Measurements from ENCODE around the gene UBE2B. TPM values are rescaled to one million over a fixed set of nuclear protein-coding genes. Genes with fewer than 3 reads are reported as not detected.

UBE2B gene
- total and polyA plus RNA-seq, 7 donors: 146 to 296 (median 210) TPM

DNA sequence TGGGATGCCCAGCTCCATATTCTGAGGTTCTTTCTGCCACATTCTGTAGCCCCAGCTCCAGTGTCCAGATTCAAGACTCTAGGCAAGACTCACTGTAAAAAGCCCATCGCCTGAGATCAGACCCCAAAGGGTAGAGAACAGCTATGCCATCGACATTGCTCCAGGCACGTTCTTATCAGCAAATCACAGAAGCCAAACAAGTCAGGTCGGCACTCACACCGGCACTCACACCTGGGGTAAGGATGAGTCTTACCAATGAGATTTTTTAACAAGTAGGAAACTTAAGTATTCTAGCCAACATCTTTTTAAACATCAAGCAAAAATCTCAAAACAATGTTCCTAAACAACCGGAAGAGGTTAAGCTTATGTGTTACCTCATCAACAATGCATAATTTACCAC lies 38.0 kb downstream of the UBE2B start:
- TF ChIP-seq, protein P1, sequence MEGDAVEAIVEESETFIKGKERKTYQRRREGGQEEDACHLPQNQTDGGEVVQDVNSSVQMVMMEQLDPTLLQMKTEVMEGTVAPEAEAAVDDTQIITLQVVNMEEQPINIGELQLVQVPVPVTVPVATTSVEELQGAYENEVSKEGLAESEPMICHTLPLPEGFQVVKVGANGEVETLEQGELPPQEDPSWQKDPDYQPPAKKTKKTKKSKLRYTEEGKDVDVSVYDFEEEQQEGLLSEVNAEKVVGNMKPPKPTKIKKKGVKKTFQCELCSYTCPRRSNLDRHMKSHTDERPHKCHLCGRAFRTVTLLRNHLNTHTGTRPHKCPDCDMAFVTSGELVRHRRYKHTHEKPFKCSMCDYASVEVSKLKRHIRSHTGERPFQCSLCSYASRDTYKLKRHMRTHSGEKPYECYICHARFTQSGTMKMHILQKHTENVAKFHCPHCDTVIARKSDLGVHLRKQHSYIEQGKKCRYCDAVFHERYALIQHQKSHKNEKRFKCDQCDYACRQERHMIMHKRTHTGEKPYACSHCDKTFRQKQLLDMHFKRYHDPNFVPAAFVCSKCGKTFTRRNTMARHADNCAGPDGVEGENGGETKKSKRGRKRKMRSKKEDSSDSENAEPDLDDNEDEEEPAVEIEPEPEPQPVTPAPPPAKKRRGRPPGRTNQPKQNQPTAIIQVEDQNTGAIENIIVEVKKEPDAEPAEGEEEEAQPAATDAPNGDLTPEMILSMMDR (IDR thresholded peaks at IDR 0.05): no peak
- H3K4me3 ChIP-seq: no peak overlapping the region
- 84 to 86% (median 84%) methylated on average over 6 of the region's 6 CpGs for WGBS, 3 donors
- DNase-seq (no peak), ATAC-seq (no peak)
- peaks cover 0 to 32% of the 10 kb centered on the region in 2 donors for H3K36me3 ChIP-seq (ENCODE audit: insufficient read depth in 1 of 2, low read depth in 1 of 2)
- H3K4me1 ChIP-seq: peaks cover 24% of the 10 kb centered on the region
- no peaks in the 10 kb centered on the region for H3K9me3 ChIP-seq
- H3K27me3 ChIP-seq (ENCODE audit: insufficient read depth in 3 of 3, low read length in 2 of 3): no peaks in the 10 kb centered on the region
- H3K27ac ChIP-seq: no peak overlapping the region
- intact Hi-C loops (cut with DNase I): no loop called here

DNA sequence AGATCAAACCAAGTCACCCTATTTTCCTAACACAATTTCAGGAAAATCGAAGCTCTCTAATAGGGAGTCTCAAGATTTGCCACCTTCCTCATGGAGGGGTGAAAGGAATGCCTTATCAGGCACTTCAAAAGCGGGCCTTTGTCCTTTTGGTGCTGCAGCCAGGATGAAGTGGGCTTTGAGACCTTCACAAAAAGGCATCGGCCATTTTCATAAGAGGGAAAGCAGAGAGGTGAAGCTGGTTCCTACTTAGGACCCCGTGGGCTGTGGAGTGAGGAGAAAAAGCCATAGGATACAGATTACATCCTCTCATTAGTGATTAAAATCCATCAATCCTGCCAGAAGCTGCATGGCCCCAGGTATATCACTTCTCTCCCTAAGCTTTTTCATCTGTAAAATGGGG lies 39.5 kb downstream of the UBE2B start:
- TF ChIP-seq, protein P1 (IDR thresholded peaks at IDR 0.05): no peak
- peak overlapping the region; percentile 88 for H3K4me3 ChIP-seq
- peaks cover 0 to 21% of the 10 kb centered on the region in 2 donors for H3K36me3 ChIP-seq (ENCODE audit: insufficient read depth in 1 of 2, low read depth in 1 of 2)
- no peaks in the 10 kb centered on the region for H3K9me3 ChIP-seq
- intact Hi-C loops (cut with DNase I): loop anchor here (5.0 to 10.0 kb wide), 3 partner anchors 116 to 166 kb away; partner anchors contain the start of gene JADE2 (in 2 of the 2)
- DNase-seq: no peak
- 62 to 74% (median 70%) methylated on average over 4 of the region's 4 CpGs for WGBS, 3 donors
- no peaks in the 10 kb centered on the region for H3K27me3 ChIP-seq (ENCODE audit: insufficient read depth in 3 of 3, low read length in 2 of 3)
- ATAC-seq: no peak
- peak overlapping the region; percentile 15 for H3K27ac ChIP-seq
- peaks cover 24% of the 10 kb centered on the region for H3K4me1 ChIP-seq

DNA sequence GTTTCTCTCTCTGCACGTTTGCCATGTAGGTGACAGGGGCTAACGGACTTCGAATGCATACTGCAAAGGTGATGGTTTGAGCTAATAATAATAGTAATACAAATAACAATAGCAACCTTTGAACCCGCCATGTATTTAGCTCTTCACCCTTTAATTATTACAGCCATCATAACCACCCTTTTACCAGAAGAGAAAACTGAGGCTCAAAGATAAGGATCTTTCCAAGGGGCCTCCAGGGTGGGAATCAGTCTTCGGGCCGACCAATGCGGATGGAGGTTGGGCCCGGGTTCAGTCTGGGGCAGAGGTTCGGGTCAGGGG lies 39.8 kb downstream of the UBE2B start:
- peak overlapping the region; percentile 90 for H3K27ac ChIP-seq
- TF ChIP-seq, protein P1 (IDR thresholded peaks at IDR 0.05): no peak
- H3K9me3 ChIP-seq: no peaks in the 10 kb centered on the region
- peaks cover 24% of the 10 kb centered on the region for H3K4me1 ChIP-seq
- WGBS, 3 donors: 7 to 9% (median 9%) methylated on average over 9 of the region's 9 CpGs
- H3K4me3 ChIP-seq: peak overlapping the region; percentile 88
- intact Hi-C loops (cut with DNase I): loop anchor here (5.0 to 10.0 kb wide), 3 partner anchors 116 to 166 kb away; partner anchors contain the start of gene JADE2 (in 2 of the 2)
- DNase-seq: no peak
- no peaks in the 10 kb centered on the region for H3K27me3 ChIP-seq (ENCODE audit: insufficient read depth in 3 of 3, low read length in 2 of 3)
- ATAC-seq: no peak
- peaks cover 0 to 17% of the 10 kb centered on the region in 2 donors for H3K36me3 ChIP-seq (ENCODE audit: insufficient read depth in 1 of 2, low read depth in 1 of 2)

DNA sequence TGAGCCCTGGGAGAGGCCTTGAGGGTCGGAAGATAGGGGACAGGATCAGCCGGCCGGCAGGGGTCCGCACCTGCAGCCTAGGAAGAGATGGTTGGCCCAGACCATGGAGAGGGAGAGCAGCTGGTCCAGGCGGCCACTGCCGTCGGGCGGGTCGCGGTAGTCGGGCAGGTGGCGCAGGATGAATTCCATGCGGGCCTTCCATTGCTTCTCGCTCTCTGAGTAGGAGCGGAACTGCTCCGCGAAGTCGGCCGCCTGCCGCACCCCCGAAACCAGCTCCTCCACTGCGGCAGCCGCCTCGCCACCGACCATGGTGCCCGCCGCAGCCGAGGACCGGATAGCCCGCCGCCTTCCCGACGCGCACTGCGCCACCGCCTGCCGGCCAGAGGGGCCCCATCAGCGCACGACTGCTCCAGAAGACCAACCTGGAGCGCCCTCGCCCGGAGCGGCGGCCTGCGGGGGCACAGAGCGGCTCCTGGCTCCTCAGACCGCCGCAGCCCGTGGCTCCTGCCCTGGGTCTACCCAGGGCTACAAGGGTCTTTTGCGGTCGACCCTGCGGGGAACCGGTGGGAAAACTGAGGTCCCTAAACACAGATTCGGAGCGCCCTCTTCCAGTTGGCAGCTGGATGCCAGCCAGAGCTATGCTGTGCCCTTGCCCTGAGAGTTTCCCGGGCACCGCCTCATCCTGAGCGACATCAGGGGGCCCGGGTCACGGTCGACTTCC lies 40.3 kb downstream of the UBE2B start, which contains the start of gene CDKN2AIPNL:
Gene CDKN2AIPNL (minus strand): TSS at position 336 of the 721 bp plus-strand sequence. CDS start 27 bp downstream, at position 309.
- DNase-seq (peak; percentile 91 to 95), ATAC-seq (peak; percentile 97 to 99 (median 98))
- WGBS, 3 donors: 0 to 1% (median 0%) methylated on average over 43 to 61 of the region's 61 CpGs
- Histone ChIP-seq H3K27ac (peak within 1 kb of the TSS; percentile 90), H3K9me3 (no peaks in the 10 kb centered on the region), H3K4me1 (peaks cover 24% of the 10 kb centered on the region), H3K36me3 (ENCODE audit: insufficient read depth in 1 of 2, low read depth in 1 of 2) (peaks cover 0 to 12% of the 10 kb centered on the region in 2 donors), H3K27me3 (ENCODE audit: insufficient read depth in 3 of 3, low read length in 2 of 3) (no peaks in the 10 kb centered on the region), H3K4me3 (peak within 1 kb of the TSS; percentile 88)
- TF ChIP-seq, protein P1 (IDR thresholded peaks at IDR 0.05): peak; percentile 72
- intact Hi-C loops (cut with DNase I): loop anchor here (5.0 to 10.0 kb wide), 3 partner anchors 116 to 166 kb away; partner anchors contain the start of gene JADE2 (in 2 of the 2)

Data from psoas muscle (tissue), 8 donors.